ENCODE results near the gene TUBGCP5. TPM values are rescaled to one million over a fixed set of nuclear protein-coding genes. Genes with fewer than 3 reads are reported as not detected.

TUBGCP5 gene
- total and polyA plus RNA-seq, 2 donors (not counting 3 experiments of a cell fraction or from before 2014, with no cell fraction given): 6.7 to 18.6 TPM

- Histone ChIP-seq H3K4me1 (ENCODE audit: control insufficient read depth, extremely low read depth, insufficient read depth, low read length) (peaks cover 3% of the 10 kb centered on the region), H3K9me3 (replicated peaks; ENCODE audit: control insufficient read depth, insufficient read depth, low read length) (no peaks in the 10 kb centered on the region), H2AFZ (ENCODE audit: low read depth, low read length) (no peak overlapping the region), H3K4me3 (replicated peaks in 1 of 3; ENCODE audit: insufficient read depth in 1 of 3, low read depth in 1 of 3, low read length in 3 of 3) (no peak overlapping the region), H3K27ac (ENCODE audit: insufficient read depth, low read depth, low read length) (no peak overlapping the region), H3K9me1 (replicated peaks; ENCODE audit: control insufficient read depth, extremely low read depth, insufficient read depth, low read length) (no peaks in the 10 kb centered on the region), H3K9ac (replicated peaks; ENCODE audit: extremely low read depth, insufficient read depth, low read length) (no peak overlapping the region), H3K27me3 (ENCODE audit: control insufficient read depth in 2 of 2, insufficient read depth in 2 of 2, low read length in 2 of 2) (no peaks in the 10 kb centered on the region), H3K79me2 (ENCODE audit: control insufficient read depth, insufficient read depth, low read length) (peaks cover 12% of the 10 kb centered on the region), H3K36me3 (ENCODE audit: control insufficient read depth in 2 of 2, extremely low read depth in 1 of 2, insufficient read depth in 2 of 2, low read length in 2 of 2) (peaks cover 6 to 22% of the 10 kb centered on the region in 2 experiments), H3K4me2 (ENCODE audit: insufficient read depth, low read length) (no peak overlapping the region), H4K20me1 (replicated peaks; ENCODE audit: control insufficient read depth, extremely low read depth, insufficient read depth, low read length) (no peaks in the 10 kb centered on the region)
- intact Hi-C loops (cut with micrococcal nuclease): no loop called here
- no peak for FAIRE-seq
- BruUV-seq (replicated peaks): no TSS peak
- CTCF ChIA-PET: interaction anchor here (0.8 kb wide), 1 partner anchor 10 kb away, joined by 3 read pairs; no protein-coding TSS in a partner anchor
- TF ChIP-seq GATA2 (IDR thresholded peaks at IDR 0.05; ENCODE audit: insufficient read depth, insufficient read length, low read depth, low read length): no peak
- no peak for TF ChIP-seq JUN (IDR thresholded peaks at IDR 0.05; ENCODE audit: borderline replicate concordance, insufficient read depth, insufficient read length, low read depth)
- no peak for DNase-seq (ENCODE audit: low read depth, low spot score)
- dilution Hi-C loops (cut with MboI; ENCODE audit: extremely low pct_ligation_motif_present, low sequenced_read_pairs): no loop called here
- POLR2A ChIA-PET: no interaction called here
Measured at GRCh38 chr15:23033979-23034378, 5.4 kb downstream of the TUBGCP5 start.

GRCh38 chr15:23026218-23026617, 13.2 kb downstream of the TUBGCP5 start:
- BruUV-seq (replicated peaks): no TSS peak
- H3K9ac ChIP-seq (replicated peaks; ENCODE audit: extremely low read depth, insufficient read depth, low read length): no peak overlapping the region
- no peak for FAIRE-seq
- no peaks in the 10 kb centered on the region for H3K9me3 ChIP-seq (replicated peaks; ENCODE audit: control insufficient read depth, insufficient read depth, low read length)
- dilution Hi-C loops (cut with MboI; ENCODE audit: extremely low pct_ligation_motif_present, low sequenced_read_pairs): no loop called here
- no peaks in the 10 kb centered on the region for H3K79me2 ChIP-seq (ENCODE audit: control insufficient read depth, insufficient read depth, low read length)
- H3K27ac ChIP-seq (ENCODE audit: insufficient read depth, low read depth, low read length): no peak overlapping the region
- TF ChIP-seq POLR2AphosphoS5 (IDR thresholded peaks at IDR 0.05; ENCODE audit: insufficient read depth, low read depth, low read length) (no peak), MYC (IDR thresholded peaks at IDR 0.05; ENCODE audit: low read depth, low read length) (no peak), MAX (IDR thresholded peaks at IDR 0.05; ENCODE audit: insufficient read depth, insufficient read length) (no peak), FOS (IDR thresholded peaks at IDR 0.05; ENCODE audit: borderline replicate concordance, insufficient read depth, low read length) (no peak), GATA2 (IDR thresholded peaks at IDR 0.05; ENCODE audit: insufficient read depth, insufficient read length, low read depth, low read length) (no peak), POLR2A (IDR thresholded peaks at IDR 0.05; ENCODE audit: low read depth, low read length) (no peak), EZH2 (IDR thresholded peaks at IDR 0.05; ENCODE audit: borderline replicate concordance, low read depth, low read length, severe bottlenecking) (no peak), JUN (IDR thresholded peaks at IDR 0.05; ENCODE audit: borderline replicate concordance, insufficient read depth, insufficient read length, low read depth) (no peak), CTCF (IDR thresholded peaks at IDR 0.05; ENCODE audit: extremely low read depth in 1 of 2, insufficient read depth in 1 of 2, low read depth in 1 of 2, low read length in 2 of 2) (no peak)
- no peak overlapping the region for H3K4me2 ChIP-seq (ENCODE audit: insufficient read depth, low read length)
- intact Hi-C loops (cut with micrococcal nuclease): no loop called here
- no peaks in the 10 kb centered on the region for H3K27me3 ChIP-seq (ENCODE audit: control insufficient read depth in 2 of 2, insufficient read depth in 2 of 2, low read length in 2 of 2)
- no peaks in the 10 kb centered on the region for H3K4me1 ChIP-seq (ENCODE audit: control insufficient read depth, extremely low read depth, insufficient read depth, low read length)
- no peak for DNase-seq (ENCODE audit: low read depth, low spot score)
- peaks cover 5% of the 10 kb centered on the region in 2 experiments for H3K36me3 ChIP-seq (ENCODE audit: control insufficient read depth in 2 of 2, extremely low read depth in 1 of 2, insufficient read depth in 2 of 2, low read length in 2 of 2)
- ChIA-PET CTCF (interaction anchor here (1.4 to 1.6 kb wide), 2 partner anchors 7 to 9 kb away, joined by 4 to 10 read pairs; no protein-coding TSS in a partner anchor), POLR2A (no interaction called here)
- no peak overlapping the region for H2AFZ ChIP-seq (ENCODE audit: low read depth, low read length)
- no peaks in the 10 kb centered on the region for H3K9me1 ChIP-seq (replicated peaks; ENCODE audit: control insufficient read depth, extremely low read depth, insufficient read depth, low read length)
- no peak overlapping the region for H3K4me3 ChIP-seq (replicated peaks in 1 of 3; ENCODE audit: insufficient read depth in 1 of 3, low read depth in 1 of 3, low read length in 3 of 3)
- no peaks in the 10 kb centered on the region for H4K20me1 ChIP-seq (replicated peaks; ENCODE audit: control insufficient read depth, extremely low read depth, insufficient read depth, low read length)
